Hematopoietic multipotent progenitor cell (in vitro differentiated cells): ENCODE measurements around the gene KRT35. TPM values are rescaled to one million over a fixed set of nuclear protein-coding genes. Genes with fewer than 3 reads are reported as not detected.

ENCODE experiments used
- DNase-seq, 3 donors: peaks; one replicate each; pipeline ENCODE4 v3.0.0-alpha.2; 2011 to 2015; ENCODE audit warnings: low read depth in 2 of 3, low spot score in 2 of 3
- small RNA-seq: library from RNA; depleted of rRNA; stranded (forward); fragments of <200 nt; gene quantifications from one replicate; pipeline ENCODE3, GENCODE V24; 2012
- total RNA-seq: library from RNA; depleted of rRNA; stranded (reverse); fragments of >200 nt; gene quantifications from one replicate; pipeline ENCODE4 v1.2.3, GENCODE V29; 2012

KRT35 gene
- total RNA-seq, 1 donor, result not detected

- no peak for DNase-seq
Observed at GRCh38 chr17:41428591-41429291, 52.2 kb downstream of the KRT35 start.

Small RNA genes within 50 kb of the gene (small RNA-seq; reads per million reads assigned to genes)
- gene RNU2-32P, result 7.4 reads per million, percentile 90 among the genes with 10 or more reads in this experiment

Other genes with a start within 250 kb of the KRT35 start
- gene KRTAP9-3, start 248.7 kb downstream of the KRT35 start, total RNA-seq, result not detected
- not detected for gene KRTAP9-8, start 243.2 kb downstream of the KRT35 start, total RNA-seq
- not detected for gene KRTAP9-4, start 231.5 kb downstream of the KRT35 start, total RNA-seq
- not detected for gene KRTAP9-9, start 225.8 kb downstream of the KRT35 start, total RNA-seq
- gene KRTAP9-6, start 215.8 kb downstream of the KRT35 start, total RNA-seq, result not detected
- not detected for gene KRTAP9-7, start 205.5 kb downstream of the KRT35 start, total RNA-seq
- not detected for gene KRTAP29-1, start 178.3 kb downstream of the KRT35 start, total RNA-seq
- 0.27 TPM for gene KRTAP16-1, start 171.8 kb downstream of the KRT35 start, total RNA-seq
- not detected for gene KRTAP17-1, start 165.4 kb downstream of the KRT35 start, total RNA-seq
- gene KRT33A, start 130.3 kb downstream of the KRT35 start, total RNA-seq, result not detected
- not detected for gene KRT33B, start 111.3 kb downstream of the KRT35 start, total RNA-seq
- not detected for gene KRT34, start 98.8 kb downstream of the KRT35 start, total RNA-seq
- gene KRT31, start 83.5 kb downstream of the KRT35 start, total RNA-seq, result not detected
- gene KRT37, start 56.6 kb downstream of the KRT35 start, total RNA-seq, result not detected
- not detected for gene KRT38, start 40.2 kb downstream of the KRT35 start, total RNA-seq
- gene KRT32, start 13.8 kb downstream of the KRT35 start, total RNA-seq, result not detected
- not detected for gene KRT36, start 8.8 kb upstream of the KRT35 start, total RNA-seq
- not detected for gene KRT13, start 24.5 kb upstream of the KRT35 start, total RNA-seq
- gene KRT15, start 37.7 kb upstream of the KRT35 start, total RNA-seq, result not detected
- gene KRT19, start 47.2 kb upstream of the KRT35 start, total RNA-seq, result not detected
- not detected for gene KRT9, start 90.9 kb upstream of the KRT35 start, total RNA-seq
- gene KRT14, start 105.7 kb upstream of the KRT35 start, total RNA-seq, result not detected
- not detected for gene KRT16, start 131.6 kb upstream of the KRT35 start, total RNA-seq
- not detected for gene KRT17, start 143.4 kb upstream of the KRT35 start, total RNA-seq
- 201 TPM for gene EIF1, start 207.7 kb upstream of the KRT35 start, total RNA-seq
- gene GAST, start 231.2 kb upstream of the KRT35 start, total RNA-seq, result not detected